Neural progenitor cell (in vitro differentiated cells): ENCODE data around the gene KLLN.

Source experiments
- CTCF ChIP-seq: fragments of 200-600 bp; sonication (generic); IDR thresholded peaks from 2 replicates; pipeline ENCODE4 v1.5.1; 2017; ENCODE audit warnings: antibody characterized with exemption, mild to moderate bottlenecking
- EZH2 ChIP-seq: fragments of 200-600 bp; sonication (generic); IDR thresholded peaks from 2 replicates; pipeline ENCODE4 v1.6.1; 2017; ENCODE audit warnings: antibody characterized with exemption, mild to moderate bottlenecking, moderate library complexity
- EZH2phosphoT487 ChIP-seq: fragments of 200-600 bp; sonication (generic); IDR thresholded peaks from 2 replicates; pipeline ENCODE4 v1.6.1; 2017; ENCODE audit warnings: antibody characterized with exemption

DNA sequence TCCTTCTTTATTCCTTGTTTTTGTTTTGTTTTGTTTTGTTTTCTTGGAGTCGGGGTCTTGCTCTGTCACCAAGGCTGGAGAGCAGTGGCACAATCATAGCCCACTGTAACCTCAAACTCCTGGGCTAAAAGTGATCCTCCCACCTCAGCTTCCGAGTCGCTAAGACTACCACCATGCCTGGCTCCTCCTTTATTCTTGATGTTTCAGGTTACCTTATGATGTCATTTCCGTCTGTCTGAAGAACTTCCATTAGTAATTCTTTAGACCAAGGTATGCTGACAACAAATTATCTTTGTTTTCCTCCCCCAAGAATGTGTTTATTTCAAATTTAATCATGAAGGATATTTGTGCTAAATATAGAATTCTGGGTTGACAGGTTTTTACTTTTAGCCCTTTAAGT, 27.2 kb downstream of the KLLN start:
- TF ChIP-seq CTCF (no peak), EZH2 (no peak), EZH2phosphoT487 (no peak)
